Esophagus squamous epithelium (tissue), 4 donors: ENCODE results near the gene DUSP16.

ENCODE experiments used
- POLR2A ChIP-seq, 4 donors: fragments of 450-650 bp; IDR thresholded peaks; one replicate each; pipeline ENCODE4 v1.6.1; 2017; ENCODE audit warnings: antibody characterized with exemption in 4 of 4, mild to moderate bottlenecking in 4 of 4, moderate library complexity in 3 of 4
- TF ChIP-seq, protein P1 (sequence below), 6 experiments: fragments of 450-650 bp in 4 of 6; fragments of 200-600 bp in 2 of 6; sonication (generic) in 2 of 6; IDR thresholded peaks; one replicate each; pipeline ENCODE4 v1.5.1; 2016 to 2019; ENCODE audit warnings: antibody characterized with exemption in 6 of 6, mild to moderate bottlenecking in 4 of 6, moderate library complexity in 4 of 6

DNA sequence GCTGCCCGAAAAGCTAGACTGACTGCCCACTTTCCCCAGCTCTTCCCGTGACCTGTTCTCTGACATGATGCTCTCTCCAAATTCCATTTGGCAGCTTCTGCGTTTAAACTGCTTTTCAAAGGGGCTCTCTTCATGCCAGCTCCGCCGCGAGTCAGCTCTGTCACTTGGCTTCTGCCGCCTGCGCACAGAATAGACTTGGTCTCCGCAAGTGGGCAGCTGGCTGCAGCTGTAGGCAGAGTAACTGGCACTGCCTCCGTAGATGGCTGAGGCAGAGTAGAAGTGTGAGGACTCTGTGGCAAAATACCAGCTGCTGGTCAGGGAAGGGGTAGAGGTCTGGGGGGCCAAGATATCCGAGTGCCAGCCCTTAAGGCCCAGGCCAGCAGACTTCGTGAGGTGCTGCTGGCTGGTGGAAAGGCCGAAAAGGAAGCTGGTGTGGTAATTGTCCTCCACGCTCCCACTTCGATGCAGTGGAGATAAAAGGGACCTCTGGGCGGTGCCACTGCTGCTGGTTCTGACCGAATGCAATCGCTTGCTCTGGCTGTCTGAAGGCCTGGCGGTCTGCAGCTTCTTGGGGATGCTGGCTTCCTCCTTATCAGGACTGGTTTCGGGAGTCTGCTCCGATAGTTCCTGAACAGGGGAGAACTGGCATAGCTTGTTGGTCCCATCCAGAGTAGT lies 85.7 kb downstream of the DUSP16 start:
- TF ChIP-seq, protein P1, sequence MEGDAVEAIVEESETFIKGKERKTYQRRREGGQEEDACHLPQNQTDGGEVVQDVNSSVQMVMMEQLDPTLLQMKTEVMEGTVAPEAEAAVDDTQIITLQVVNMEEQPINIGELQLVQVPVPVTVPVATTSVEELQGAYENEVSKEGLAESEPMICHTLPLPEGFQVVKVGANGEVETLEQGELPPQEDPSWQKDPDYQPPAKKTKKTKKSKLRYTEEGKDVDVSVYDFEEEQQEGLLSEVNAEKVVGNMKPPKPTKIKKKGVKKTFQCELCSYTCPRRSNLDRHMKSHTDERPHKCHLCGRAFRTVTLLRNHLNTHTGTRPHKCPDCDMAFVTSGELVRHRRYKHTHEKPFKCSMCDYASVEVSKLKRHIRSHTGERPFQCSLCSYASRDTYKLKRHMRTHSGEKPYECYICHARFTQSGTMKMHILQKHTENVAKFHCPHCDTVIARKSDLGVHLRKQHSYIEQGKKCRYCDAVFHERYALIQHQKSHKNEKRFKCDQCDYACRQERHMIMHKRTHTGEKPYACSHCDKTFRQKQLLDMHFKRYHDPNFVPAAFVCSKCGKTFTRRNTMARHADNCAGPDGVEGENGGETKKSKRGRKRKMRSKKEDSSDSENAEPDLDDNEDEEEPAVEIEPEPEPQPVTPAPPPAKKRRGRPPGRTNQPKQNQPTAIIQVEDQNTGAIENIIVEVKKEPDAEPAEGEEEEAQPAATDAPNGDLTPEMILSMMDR (IDR thresholded peaks at IDR 0.05): no peak
- TF ChIP-seq POLR2A (IDR thresholded peaks at IDR 0.05): no peak
